Activated T-helper 9 cell treated with anti-CD3 and anti-CD28 coated beads, Interleukin-2, amount 50 U/mL, for 16 hours (primary cell): ENCODE data around the gene BRINP2.

Experiments
- DNase-seq: peaks from one replicate; pipeline ENCODE4 v3.0.0-alpha.2; 2020; ENCODE audit warnings: low read depth

Gene BRINP2

GRCh38 chr1:177164380-177165068 lies 6.2 kb upstream of the BRINP2 start, which contains the start of gene ASTN1:
ASTN1 (minus strand) TSS chr1:177164712; CDS start chr1:177164676, 36 bp downstream.
- DNase-seq = no peak

GRCh38 chr1:177165069-177165439 lies 5.7 kb upstream of the BRINP2 start:
- no peak for DNase-seq

- DNase-seq = no peak
Measured at GRCh38 chr1:177171536-177172123, 872 bp downstream of the BRINP2 start.

- no peak for DNase-seq
Measured at GRCh38 chr1:177172272-177172671, 1.5 kb downstream of the BRINP2 start.

GRCh38 chr1:177172866-177173265 lies 2.1 kb downstream of the BRINP2 start:
- no peak for DNase-seq

- DNase-seq = no peak
Measured at GRCh38 chr1:177173976-177174375, 3.2 kb downstream of the BRINP2 start.

- no peak for DNase-seq
Measured at GRCh38 chr1:177174921-177175634, 4.3 kb downstream of the BRINP2 start.

GRCh38 chr1:177181280-177181630 lies 10.5 kb downstream of the BRINP2 start:
- DNase-seq = no peak

GRCh38 chr1:177181631-177182291 lies 11.0 kb downstream of the BRINP2 start:
- DNase-seq = no peak

- no peak for DNase-seq
Measured at GRCh38 chr1:177183836-177184235, 13.1 kb downstream of the BRINP2 start.

- DNase-seq = no peak
Measured at GRCh38 chr1:177185209-177185608, 14.5 kb downstream of the BRINP2 start.

- no peak for DNase-seq
Measured at GRCh38 chr1:177186639-177187038, 15.9 kb downstream of the BRINP2 start.

GRCh38 chr1:177190308-177190970 lies 19.7 kb downstream of the BRINP2 start:
- no peak for DNase-seq

- no peak for DNase-seq
Measured at GRCh38 chr1:177198243-177198642, 27.5 kb downstream of the BRINP2 start.

- no peak for DNase-seq
Measured at GRCh38 chr1:177200290-177200689, 29.5 kb downstream of the BRINP2 start.

GRCh38 chr1:177206831-177207355 lies 36.1 kb downstream of the BRINP2 start:
- no peak for DNase-seq

GRCh38 chr1:177208920-177209319 lies 38.2 kb downstream of the BRINP2 start:
- DNase-seq = no peak

GRCh38 chr1:177209357-177209756 lies 38.6 kb downstream of the BRINP2 start:
- no peak for DNase-seq

- DNase-seq = no peak
Measured at GRCh38 chr1:177210071-177210470, 39.3 kb downstream of the BRINP2 start.

GRCh38 chr1:177211231-177211630 lies 40.5 kb downstream of the BRINP2 start:
- DNase-seq = no peak

- DNase-seq = no peak
Measured at GRCh38 chr1:177216587-177217202, 45.9 kb downstream of the BRINP2 start.
